ENCODE data around the gene EQTN.

- TF ChIP-seq, protein P1, sequence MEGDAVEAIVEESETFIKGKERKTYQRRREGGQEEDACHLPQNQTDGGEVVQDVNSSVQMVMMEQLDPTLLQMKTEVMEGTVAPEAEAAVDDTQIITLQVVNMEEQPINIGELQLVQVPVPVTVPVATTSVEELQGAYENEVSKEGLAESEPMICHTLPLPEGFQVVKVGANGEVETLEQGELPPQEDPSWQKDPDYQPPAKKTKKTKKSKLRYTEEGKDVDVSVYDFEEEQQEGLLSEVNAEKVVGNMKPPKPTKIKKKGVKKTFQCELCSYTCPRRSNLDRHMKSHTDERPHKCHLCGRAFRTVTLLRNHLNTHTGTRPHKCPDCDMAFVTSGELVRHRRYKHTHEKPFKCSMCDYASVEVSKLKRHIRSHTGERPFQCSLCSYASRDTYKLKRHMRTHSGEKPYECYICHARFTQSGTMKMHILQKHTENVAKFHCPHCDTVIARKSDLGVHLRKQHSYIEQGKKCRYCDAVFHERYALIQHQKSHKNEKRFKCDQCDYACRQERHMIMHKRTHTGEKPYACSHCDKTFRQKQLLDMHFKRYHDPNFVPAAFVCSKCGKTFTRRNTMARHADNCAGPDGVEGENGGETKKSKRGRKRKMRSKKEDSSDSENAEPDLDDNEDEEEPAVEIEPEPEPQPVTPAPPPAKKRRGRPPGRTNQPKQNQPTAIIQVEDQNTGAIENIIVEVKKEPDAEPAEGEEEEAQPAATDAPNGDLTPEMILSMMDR (IDR thresholded peaks at IDR 0.05) = peak; percentile 73 to 91 (median 81)
- peak; percentile 28 to 69 for TF ChIP-seq EP300 (IDR thresholded peaks at IDR 0.05)
- no peak for TF ChIP-seq POLR2A (IDR thresholded peaks at IDR 0.05)
Measured at GRCh38 chr9:27333241-27334052, 36.5 kb upstream of the EQTN start.

Data from tibial nerve (tissue), 4 donors.